ENCODE measurements around the gene ABCE1.
"Not testable (repeated sequence)": the region's sequence is repeated elsewhere in the genome, so short reads cannot be mapped to it uniquely, and the experiment has no call there.

The ABCE1 gene

DNA sequence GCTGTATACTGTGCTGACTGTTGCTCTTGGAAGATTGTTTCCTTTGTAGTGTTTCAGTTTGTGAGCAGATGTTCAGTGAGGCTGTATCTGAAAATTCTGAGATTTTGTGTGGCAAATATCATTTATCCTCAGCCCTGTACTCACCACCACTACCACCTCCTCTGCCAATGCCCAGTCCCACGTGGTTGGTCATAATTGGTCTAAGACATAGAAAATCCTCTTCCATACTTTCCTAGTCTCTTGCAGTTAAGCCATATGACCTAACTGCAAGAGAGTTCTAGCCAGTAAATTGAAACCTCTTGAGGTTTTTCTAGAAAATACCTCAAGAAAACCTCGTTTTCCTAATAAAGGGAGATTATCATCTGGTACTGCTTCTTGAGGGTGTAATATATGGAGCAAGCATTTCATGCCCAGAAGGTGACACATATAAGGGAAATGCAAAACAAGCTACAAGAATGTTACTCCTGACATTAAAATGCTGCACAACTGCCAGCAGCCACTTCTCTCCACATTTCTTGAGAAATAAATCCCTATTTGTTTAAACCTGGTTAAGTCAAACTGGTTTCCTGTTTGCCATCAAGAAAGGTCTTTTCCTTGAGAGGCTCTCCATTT, 32.8 kb downstream of the ABCE1 start:
- H3K27ac Mint-ChIP-seq = no peak overlapping the region
- H3K27me3 Mint-ChIP-seq = no peaks in the 10 kb centered on the region
- no peaks in the 10 kb centered on the region for H3K9me3 Mint-ChIP-seq
- H3K36me3 Mint-ChIP-seq (ENCODE audit: low read depth) = peaks cover 67% of the 10 kb centered on the region
- H3K4me3 Mint-ChIP-seq = no peak overlapping the region
- peaks cover 7% of the 10 kb centered on the region for H3K4me1 Mint-ChIP-seq (ENCODE audit: low read depth)
- intact Hi-C loops (cut with micrococcal nuclease) = no loop called here

DNA sequence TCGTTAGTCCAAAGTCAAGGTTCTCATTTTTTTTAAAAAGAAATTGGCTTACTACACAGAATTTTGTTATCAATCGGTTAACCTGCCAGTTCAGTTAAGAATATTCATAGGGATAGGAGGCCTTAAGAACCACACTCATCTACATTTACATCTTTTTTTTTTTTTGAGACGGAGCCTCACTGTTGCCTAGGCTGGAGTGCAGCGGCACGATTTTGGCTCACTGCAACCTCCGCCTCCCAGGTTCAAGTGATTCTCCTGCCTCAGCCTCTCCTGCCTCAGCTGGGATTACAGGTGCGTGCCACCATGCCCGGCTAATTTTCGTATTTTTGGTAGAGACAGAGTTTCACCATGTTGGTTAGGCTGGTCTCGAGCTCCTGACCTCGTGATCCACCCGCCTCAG, 33.7 kb downstream of the ABCE1 start:
- Mint-ChIP-seq H3K4me3 (no peak overlapping the region), H3K27me3 (no peaks in the 10 kb centered on the region), H3K36me3 (ENCODE audit: low read depth) (peaks cover 58% of the 10 kb centered on the region), H3K27ac (no peak overlapping the region), H3K9me3 (no peaks in the 10 kb centered on the region), H3K4me1 (ENCODE audit: low read depth) (peaks cover 7% of the 10 kb centered on the region)
- intact Hi-C loops (cut with micrococcal nuclease) = no loop called here

DNA sequence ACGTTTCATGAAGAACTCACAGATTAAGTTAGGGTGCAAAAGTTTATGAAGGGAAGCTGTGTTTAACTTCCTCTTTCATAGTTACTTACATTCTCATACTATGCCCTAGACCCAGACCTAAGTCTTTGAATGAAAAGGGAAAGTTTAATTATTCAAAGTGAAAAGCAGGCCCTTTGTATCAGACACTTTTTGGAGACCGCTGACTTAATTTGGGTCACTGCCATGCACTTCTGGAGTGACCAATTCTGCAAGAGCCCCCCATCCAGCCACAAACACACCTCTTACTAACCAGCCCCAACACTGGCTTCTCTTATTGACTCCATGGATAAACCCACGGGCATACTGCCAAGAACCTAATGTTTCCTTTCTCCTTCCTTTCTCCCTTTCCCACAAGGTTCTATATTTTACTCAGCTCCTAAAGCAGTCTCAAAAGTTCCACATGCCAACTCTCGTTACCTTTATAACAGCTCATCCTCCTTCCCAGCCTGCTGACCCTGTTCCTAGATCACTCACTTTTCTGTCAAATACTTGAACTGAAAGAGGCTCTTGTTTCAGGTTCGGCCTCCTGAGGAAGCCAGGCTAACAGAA, 34.5 kb downstream of the ABCE1 start:
- Mint-ChIP-seq H3K27ac (no peak overlapping the region), H3K27me3 (no peaks in the 10 kb centered on the region), H3K9me3 (no peaks in the 10 kb centered on the region), H3K36me3 (ENCODE audit: low read depth) (peaks cover 59% of the 10 kb centered on the region), H3K4me3 (no peak overlapping the region), H3K4me1 (ENCODE audit: low read depth) (peaks cover 7% of the 10 kb centered on the region)
- intact Hi-C loops (cut with micrococcal nuclease) = no loop called here

DNA sequence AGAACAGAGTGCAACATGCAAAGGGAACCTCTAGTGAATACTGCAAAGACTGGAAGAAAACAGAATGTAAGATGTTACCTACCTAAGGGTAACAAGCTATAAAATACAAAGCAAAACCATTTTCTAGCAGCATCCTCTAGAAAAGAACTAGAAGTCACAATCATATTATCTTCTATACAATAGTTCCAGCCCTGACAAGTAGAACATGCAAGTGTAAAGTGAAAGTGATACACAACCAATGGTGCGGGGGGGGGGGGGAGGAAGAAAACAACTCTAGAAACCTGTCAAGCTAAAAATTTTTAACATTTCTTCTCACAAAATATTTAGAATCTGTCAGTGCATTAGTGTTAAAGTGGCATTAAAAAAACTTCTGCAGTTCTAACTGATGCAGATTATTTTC, 38.1 kb downstream of the ABCE1 start:
- H3K9me3 Mint-ChIP-seq; H3K27ac Mint-ChIP-seq; intact Hi-C loops (cut with micrococcal nuclease); H3K4me3 Mint-ChIP-seq; H3K27me3 Mint-ChIP-seq; H3K4me1 Mint-ChIP-seq (ENCODE audit: low read depth): not testable (repeated sequence)
- peaks cover 65% of the 10 kb centered on the region for H3K36me3 Mint-ChIP-seq (ENCODE audit: low read depth)

DNA sequence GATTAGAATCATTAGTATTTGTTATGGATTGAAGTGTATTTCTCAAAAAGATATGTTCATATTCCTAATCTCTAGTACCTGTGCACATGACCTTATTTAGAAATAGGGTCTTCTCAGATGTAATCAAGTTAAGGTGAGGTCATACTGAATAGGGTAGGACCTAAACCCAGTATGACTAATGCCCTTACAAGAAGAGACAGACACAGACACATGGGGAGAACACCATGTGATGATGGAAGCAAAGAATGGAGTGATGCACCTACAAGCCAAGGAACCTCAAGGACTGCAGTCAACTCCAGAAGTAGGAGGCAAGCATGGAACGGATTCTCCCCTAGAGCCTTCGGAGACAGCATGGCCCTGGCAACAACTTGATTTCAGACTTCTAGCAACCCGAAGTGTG, 50.9 kb downstream of the ABCE1 start:
- H3K9me3 Mint-ChIP-seq = no peaks in the 10 kb centered on the region
- H3K4me3 Mint-ChIP-seq = no peak overlapping the region
- no peaks in the 10 kb centered on the region for H3K27me3 Mint-ChIP-seq
- no peak overlapping the region for H3K27ac Mint-ChIP-seq
- intact Hi-C loops (cut with micrococcal nuclease) = loop anchor here (5.0 to 10.0 kb wide), 2 partner anchors 37 to 1604 kb away; no protein-coding TSS in a partner anchor
- H3K36me3 Mint-ChIP-seq (ENCODE audit: low read depth) = peaks cover 93% of the 10 kb centered on the region
- H3K4me1 Mint-ChIP-seq (ENCODE audit: low read depth) = no peaks in the 10 kb centered on the region

DNA sequence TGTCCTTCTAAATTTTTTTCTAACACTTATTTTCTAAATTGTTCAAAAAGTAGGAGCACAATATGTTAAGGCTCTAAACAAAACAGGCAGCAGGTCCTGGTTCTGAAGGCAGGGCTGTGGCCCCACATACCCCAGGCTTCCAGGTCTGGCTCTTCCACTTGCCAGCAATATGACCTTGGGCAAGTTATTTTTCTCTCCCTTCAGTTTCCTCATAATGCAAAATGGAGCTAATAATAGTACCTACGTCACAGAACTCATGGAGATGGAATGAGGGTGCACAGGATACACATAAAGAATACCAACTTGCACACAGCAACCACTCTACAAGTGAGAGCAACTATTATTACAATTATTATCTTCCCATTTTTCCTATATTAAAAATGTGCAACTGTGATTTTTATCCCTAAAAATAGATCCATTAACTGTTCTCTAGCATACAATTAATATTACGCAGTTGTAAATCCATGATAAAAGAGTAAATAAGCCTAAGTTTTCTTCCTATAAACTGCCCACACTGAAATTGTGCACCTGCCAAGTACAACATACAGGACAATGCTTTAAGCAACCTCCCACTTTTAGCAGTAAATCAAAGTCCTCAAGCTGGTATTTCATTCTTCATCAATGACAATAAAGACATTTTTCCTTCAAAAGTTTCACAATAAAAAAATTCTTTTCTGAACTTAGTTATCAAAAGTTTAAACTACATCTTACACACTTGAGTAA, 55.2 kb downstream of the ABCE1 start:
- Mint-ChIP-seq H3K9me3 (no peaks in the 10 kb centered on the region), H3K27me3 (no peaks in the 10 kb centered on the region), H3K4me1 (ENCODE audit: low read depth) (no peaks in the 10 kb centered on the region), H3K36me3 (ENCODE audit: low read depth) (peaks cover 92% of the 10 kb centered on the region), H3K4me3 (no peak overlapping the region), H3K27ac (no peak overlapping the region)
- intact Hi-C loops (cut with micrococcal nuclease) = loop anchor here (5.0 kb wide), 1 partner anchor 404 kb away; no protein-coding TSS in a partner anchor

DNA sequence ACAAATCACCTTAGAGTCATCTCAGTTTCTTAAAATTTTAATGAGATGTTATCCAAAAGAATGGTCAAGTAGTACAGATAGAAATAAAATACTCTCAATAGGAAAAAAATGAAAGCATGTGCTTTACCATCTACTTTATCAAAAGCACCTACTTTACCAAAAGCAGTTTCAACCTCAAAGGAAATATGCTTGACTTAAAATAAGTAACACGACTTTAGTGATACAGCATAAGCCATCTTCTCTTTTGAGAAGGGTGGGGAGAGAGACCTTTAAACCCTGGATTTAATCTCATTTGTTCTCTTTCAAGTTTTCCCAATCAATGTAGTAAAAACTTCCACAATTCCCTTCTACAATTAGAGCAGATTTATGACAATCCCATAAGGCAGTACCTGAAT, 55.8 kb downstream of the ABCE1 start:
- Mint-ChIP-seq H3K27ac (no peak overlapping the region), H3K4me1 (ENCODE audit: low read depth) (no peaks in the 10 kb centered on the region), H3K9me3 (no peaks in the 10 kb centered on the region), H3K36me3 (ENCODE audit: low read depth) (peaks cover 93% of the 10 kb centered on the region), H3K4me3 (no peak overlapping the region), H3K27me3 (no peaks in the 10 kb centered on the region)
- intact Hi-C loops (cut with micrococcal nuclease) = loop anchor here (5.0 kb wide), 1 partner anchor 403 kb away; no protein-coding TSS in a partner anchor

DNA sequence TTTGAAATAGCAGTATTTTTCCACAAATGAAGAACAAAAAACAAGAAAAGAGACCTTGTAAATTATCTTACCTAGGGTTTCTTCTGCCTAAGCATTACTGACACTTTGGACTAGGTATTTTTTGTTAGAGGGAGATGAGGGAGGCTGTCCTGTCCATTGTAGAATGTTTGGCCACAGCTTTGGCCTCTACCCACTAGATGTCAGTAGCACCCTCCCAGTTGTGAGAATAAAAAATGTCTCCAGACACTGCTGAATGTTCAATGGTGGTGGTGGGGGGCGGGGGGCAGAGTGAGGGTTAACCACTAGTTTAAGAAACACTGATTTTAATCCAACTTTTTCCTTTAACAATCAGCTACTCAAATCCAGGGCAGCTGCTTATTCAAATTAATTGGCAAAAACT, 56.5 kb downstream of the ABCE1 start:
- no peak overlapping the region for H3K27ac Mint-ChIP-seq
- no peak overlapping the region for H3K4me3 Mint-ChIP-seq
- H3K4me1 Mint-ChIP-seq (ENCODE audit: low read depth) = no peaks in the 10 kb centered on the region
- H3K36me3 Mint-ChIP-seq (ENCODE audit: low read depth) = peaks cover 93% of the 10 kb centered on the region
- no peaks in the 10 kb centered on the region for H3K9me3 Mint-ChIP-seq
- no peaks in the 10 kb centered on the region for H3K27me3 Mint-ChIP-seq
- intact Hi-C loops (cut with micrococcal nuclease) = loop anchor here (5.0 kb wide), 1 partner anchor 403 kb away; no protein-coding TSS in a partner anchor

DNA sequence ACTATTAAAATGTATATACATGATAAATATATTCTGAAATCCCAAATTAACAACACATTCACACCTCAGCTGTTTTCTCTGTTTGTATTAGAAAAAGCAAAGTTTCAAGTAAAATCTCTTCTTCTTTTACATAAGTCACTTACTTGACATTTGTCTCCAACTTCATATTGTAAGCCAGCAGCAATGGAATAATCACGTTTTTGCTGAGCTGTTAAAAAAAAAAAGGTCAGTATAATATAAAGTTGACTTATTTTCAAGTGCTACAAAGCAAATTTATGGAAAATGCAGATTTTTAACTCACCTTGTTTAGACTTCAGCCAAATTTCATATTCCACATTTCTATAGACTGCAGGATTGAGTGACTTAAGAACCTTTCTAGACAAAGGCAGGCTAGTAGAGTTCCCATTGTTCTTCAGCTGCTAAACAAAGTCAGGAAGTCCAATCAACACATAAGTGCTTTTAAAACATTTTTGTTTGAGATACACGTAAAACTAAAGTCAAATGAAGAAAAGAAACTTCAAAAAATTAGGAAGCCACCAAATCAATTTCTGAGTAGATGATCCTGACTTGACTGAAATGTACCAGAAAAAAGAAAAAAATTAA, 57.3 kb downstream of the ABCE1 start:
- intact Hi-C loops (cut with micrococcal nuclease) = no loop called here
- H3K27me3 Mint-ChIP-seq = no peaks in the 10 kb centered on the region
- peaks cover 89% of the 10 kb centered on the region for H3K36me3 Mint-ChIP-seq (ENCODE audit: low read depth)
- no peak overlapping the region for H3K27ac Mint-ChIP-seq
- H3K9me3 Mint-ChIP-seq = no peaks in the 10 kb centered on the region
- peaks cover under 1% of the 10 kb centered on the region for H3K4me1 Mint-ChIP-seq (ENCODE audit: low read depth)
- H3K4me3 Mint-ChIP-seq = no peak overlapping the region

DNA sequence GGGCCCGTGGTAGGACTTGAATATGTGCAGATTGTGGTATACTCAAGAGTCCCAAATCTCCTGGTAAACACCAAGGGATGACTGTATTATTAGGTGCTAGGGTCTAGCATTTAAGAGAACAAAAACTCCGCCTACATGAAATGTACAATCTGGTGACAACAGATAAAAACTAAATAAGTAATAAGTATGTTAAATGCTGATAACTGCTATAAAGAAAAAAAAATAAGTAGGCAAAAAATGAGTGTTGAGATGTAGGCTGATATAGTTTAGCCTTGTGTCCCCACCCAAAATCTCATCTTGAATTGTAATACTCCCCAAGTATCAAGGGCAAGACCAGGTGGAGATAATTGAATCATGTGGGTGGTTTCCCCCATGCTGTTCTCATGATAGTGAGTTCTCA, 58.9 kb downstream of the ABCE1 start:
- H3K36me3 Mint-ChIP-seq (ENCODE audit: low read depth) = peaks cover 94% of the 10 kb centered on the region
- no peaks in the 10 kb centered on the region for H3K9me3 Mint-ChIP-seq
- no peak overlapping the region for H3K4me3 Mint-ChIP-seq
- H3K27me3 Mint-ChIP-seq = no peaks in the 10 kb centered on the region
- no peak overlapping the region for H3K27ac Mint-ChIP-seq
- intact Hi-C loops (cut with micrococcal nuclease) = no loop called here
- peaks cover 9% of the 10 kb centered on the region for H3K4me1 Mint-ChIP-seq (ENCODE audit: low read depth)

DNA sequence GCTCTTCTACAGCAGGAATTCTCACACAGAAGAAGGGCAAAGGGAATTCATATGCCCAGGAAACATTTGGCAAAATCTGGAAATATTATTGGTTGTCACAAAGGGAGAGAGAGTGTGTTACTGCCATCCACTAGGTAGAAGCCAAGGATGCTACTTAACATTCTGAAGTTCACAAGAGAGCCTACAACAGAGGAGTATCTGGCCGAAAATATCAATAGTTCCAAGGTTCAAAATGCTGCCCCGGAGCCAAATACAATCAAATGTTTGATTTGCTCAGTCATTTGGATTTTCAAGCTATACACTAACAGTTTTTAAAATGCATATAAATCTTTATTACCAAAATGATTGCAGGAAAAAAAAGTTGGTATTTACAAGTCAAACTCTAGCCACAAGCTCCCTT, 63.4 kb downstream of the ABCE1 start:
- H3K27ac Mint-ChIP-seq = no peak overlapping the region

DNA sequence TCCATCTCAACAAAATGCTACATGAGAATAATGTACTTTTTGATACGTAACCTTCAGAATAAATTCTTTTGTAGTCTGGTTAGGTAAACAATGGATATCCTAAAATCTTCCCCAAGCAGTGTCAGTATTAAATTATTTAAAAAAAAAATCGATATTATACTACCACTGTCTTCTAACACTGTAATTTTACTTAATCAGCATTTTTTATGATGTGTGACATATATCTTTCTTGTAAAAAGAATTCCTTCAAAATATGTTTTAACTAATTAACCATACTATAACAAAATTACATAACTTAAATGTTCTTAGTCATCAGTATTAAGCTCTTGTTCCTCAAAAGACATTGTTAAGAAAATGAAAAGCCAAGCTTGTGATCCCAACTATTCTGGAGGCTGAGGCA, 69.8 kb downstream of the ABCE1 start:
- Mint-ChIP-seq H3K4me1 (ENCODE audit: low read depth) (peaks cover 13% of the 10 kb centered on the region), H3K4me3 (no peak overlapping the region), H3K9me3 (no peaks in the 10 kb centered on the region), H3K27ac (no peak overlapping the region), H3K36me3 (ENCODE audit: low read depth) (peaks cover 71% of the 10 kb centered on the region), H3K27me3 (no peaks in the 10 kb centered on the region)
- intact Hi-C loops (cut with micrococcal nuclease) = no loop called here

More for the DNA sequence above, 63.4 kb downstream of the ABCE1 start:
- Mint-ChIP-seq H3K9me3 (no peaks in the 10 kb centered on the region), H3K36me3 (ENCODE audit: low read depth) (peaks cover 79% of the 10 kb centered on the region), H3K4me3 (no peak overlapping the region), H3K4me1 (ENCODE audit: low read depth) (peaks cover 9% of the 10 kb centered on the region), H3K27me3 (no peaks in the 10 kb centered on the region)
- intact Hi-C loops (cut with micrococcal nuclease) = no loop called here

DNA sequence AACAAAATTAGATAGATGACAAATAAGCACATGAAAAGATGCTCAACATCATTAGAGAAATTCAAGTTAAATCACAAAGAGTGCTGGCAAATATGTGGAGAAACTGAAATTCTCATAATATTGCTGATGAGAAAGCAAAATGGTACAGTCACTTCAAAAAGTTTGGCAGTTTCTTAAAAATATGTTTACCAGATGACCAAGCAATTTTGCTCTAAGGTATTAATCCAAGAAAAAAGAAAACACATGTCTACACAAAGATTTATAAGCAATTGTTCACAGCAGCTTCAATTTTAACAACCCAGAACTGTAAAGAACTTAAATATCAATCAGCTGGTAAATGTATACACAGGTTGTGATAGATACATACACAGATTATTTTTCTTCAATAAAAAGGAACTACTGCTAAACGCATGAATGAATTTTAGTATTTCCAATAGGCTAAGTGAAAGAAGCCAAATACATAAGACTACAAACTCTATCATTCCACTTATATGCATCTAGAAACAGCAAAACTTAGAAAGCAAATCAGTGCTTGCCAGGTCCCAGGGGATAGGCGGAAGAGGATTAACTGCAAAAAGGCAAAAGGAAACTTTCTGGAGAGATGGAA, 70.6 kb downstream of the ABCE1 start:
- Mint-ChIP-seq H3K27me3 (no peaks in the 10 kb centered on the region), H3K4me1 (ENCODE audit: low read depth) (peaks cover 15% of the 10 kb centered on the region), H3K27ac (no peak overlapping the region), H3K4me3 (no peak overlapping the region), H3K9me3 (no peaks in the 10 kb centered on the region), H3K36me3 (ENCODE audit: low read depth) (peaks cover 73% of the 10 kb centered on the region)
- intact Hi-C loops (cut with micrococcal nuclease) = no loop called here

DNA sequence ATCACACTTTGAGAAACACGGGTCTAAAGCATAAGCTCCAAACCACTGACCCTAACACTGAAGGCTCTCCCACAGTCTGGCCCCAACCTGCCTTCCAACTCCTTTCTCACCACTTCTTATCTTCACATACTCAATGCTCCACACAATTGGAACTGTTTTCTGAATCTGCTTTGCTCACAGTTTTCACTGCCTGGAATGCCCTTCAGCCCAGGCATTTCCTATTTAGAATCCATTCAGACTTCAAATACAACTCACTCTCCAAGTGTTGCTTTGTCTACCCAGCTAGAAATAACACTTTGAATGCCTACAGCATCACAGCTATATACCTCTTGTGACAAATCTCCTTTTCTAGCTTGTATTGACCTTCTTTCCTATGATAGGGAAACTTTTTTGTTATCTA, 72.1 kb downstream of the ABCE1 start:
- Mint-ChIP-seq H3K9me3 (no peaks in the 10 kb centered on the region), H3K27me3 (no peaks in the 10 kb centered on the region), H3K27ac (no peak overlapping the region), H3K4me1 (ENCODE audit: low read depth) (peaks cover 20% of the 10 kb centered on the region), H3K36me3 (ENCODE audit: low read depth) (peaks cover 84% of the 10 kb centered on the region), H3K4me3 (no peak overlapping the region)
- intact Hi-C loops (cut with micrococcal nuclease) = no loop called here

Data from dendritic cell treated with granulocyte-macrophage colony-stimulating factor and Interleukin-4, amounts not matched to agents 40 ng/mL and 50 ng/mL, for 4 days (primary cell).